Calu3 (cell line): Measurements from ENCODE around the gene ZNF683. TPM values are rescaled to one million over a fixed set of nuclear protein-coding genes. Genes with fewer than 3 reads are reported as not detected.

ENCODE experiments used
- BruUV-seq: library from RNA; stranded (reverse); fragments of 400-500 nt; replicated peaks from 2 replicates; lab custom pipeline; 2021; lab: Mats Ljungman, UMichigan
- CTCF ChIA-PET: fragments of 300-600 bp; sonication (Branson Sonifier 250); formaldehyde crosslinking; loops from one replicate; lab custom pipeline; 2022; ENCODE audit warnings: antibody characterized with exemption; lab: Charles Lee
- DNase-seq: peaks from one replicate; pipeline ENCODE4 v3.0.0; 2022
- H3K27ac Mint-ChIP-seq: one replicate; pipeline ENCODE4 v1.8.0; 2022; ENCODE audit warnings: mixed read lengths; ENCODE audit not compliant: unreplicated experiment
- H3K27me3 Mint-ChIP-seq: one replicate; pipeline ENCODE4 v1.8.0; 2022; ENCODE audit warnings: mixed read lengths; ENCODE audit not compliant: unreplicated experiment
- H3K36me3 Mint-ChIP-seq: one replicate; pipeline ENCODE4 v1.8.0; 2022; ENCODE audit warnings: mild to moderate bottlenecking, moderate library complexity, mixed read lengths; ENCODE audit not compliant: insufficient read depth, unreplicated experiment
- H3K4me1 Mint-ChIP-seq: one replicate; pipeline ENCODE4 v1.8.0; 2022; ENCODE audit warnings: mild to moderate bottlenecking, low read depth, mixed read lengths; ENCODE audit not compliant: unreplicated experiment
- H3K4me3 Mint-ChIP-seq: one replicate; pipeline ENCODE4 v1.8.0; 2022; ENCODE audit warnings: mild to moderate bottlenecking, low read depth, moderate library complexity, mixed read lengths; ENCODE audit not compliant: unreplicated experiment
- H3K9me3 Mint-ChIP-seq: one replicate; pipeline ENCODE4 v1.8.0; 2022; ENCODE audit warnings: low read depth, mixed read lengths; ENCODE audit not compliant: unreplicated experiment
- CTCF ChIP-seq: fragments of 200-600 bp; IDR thresholded peaks from one replicate; pipeline ENCODE4 v1.8.0; 2022; ENCODE audit warnings: antibody characterized with exemption; ENCODE audit not compliant: unreplicated experiment
- intact Hi-C: fragments of 100-400 bp; cut with micrococcal nuclease; formaldehyde crosslinking; loops from one replicate; pipeline ENCODE4 v1.10.0; 2022; ENCODE audit not compliant: unreplicated experiment
- total RNA-seq: library from RNA; stranded (reverse); gene quantifications from 2 replicates; pipeline ENCODE4 v1.2.3, GENCODE V29; 2022

ZNF683 gene
- total RNA-seq, 1 experiment from 2014 or later, result not detected

GRCh38 chr1:26413031-26413430 lies 40.5 kb upstream of the ZNF683 start:
- TF ChIP-seq CTCF, result no peak
- CTCF ChIA-PET, result interaction anchor here (0.7 kb wide), 1 partner anchor 383 kb away, joined by 4 read pairs; no protein-coding TSS in a partner anchor
- DNase-seq, result no peak
- no peak overlapping the region for H3K4me3 Mint-ChIP-seq
- peaks cover 79% of the 10 kb centered on the region for H3K27me3 Mint-ChIP-seq
- intact Hi-C loops, result no loop called here
- no peaks in the 10 kb centered on the region for H3K9me3 Mint-ChIP-seq
- no peaks in the 10 kb centered on the region for H3K36me3 Mint-ChIP-seq
- BruUV-seq, result no TSS peak
- no peaks in the 10 kb centered on the region for H3K4me1 Mint-ChIP-seq
- H3K27ac Mint-ChIP-seq, result no peak overlapping the region

DNA sequence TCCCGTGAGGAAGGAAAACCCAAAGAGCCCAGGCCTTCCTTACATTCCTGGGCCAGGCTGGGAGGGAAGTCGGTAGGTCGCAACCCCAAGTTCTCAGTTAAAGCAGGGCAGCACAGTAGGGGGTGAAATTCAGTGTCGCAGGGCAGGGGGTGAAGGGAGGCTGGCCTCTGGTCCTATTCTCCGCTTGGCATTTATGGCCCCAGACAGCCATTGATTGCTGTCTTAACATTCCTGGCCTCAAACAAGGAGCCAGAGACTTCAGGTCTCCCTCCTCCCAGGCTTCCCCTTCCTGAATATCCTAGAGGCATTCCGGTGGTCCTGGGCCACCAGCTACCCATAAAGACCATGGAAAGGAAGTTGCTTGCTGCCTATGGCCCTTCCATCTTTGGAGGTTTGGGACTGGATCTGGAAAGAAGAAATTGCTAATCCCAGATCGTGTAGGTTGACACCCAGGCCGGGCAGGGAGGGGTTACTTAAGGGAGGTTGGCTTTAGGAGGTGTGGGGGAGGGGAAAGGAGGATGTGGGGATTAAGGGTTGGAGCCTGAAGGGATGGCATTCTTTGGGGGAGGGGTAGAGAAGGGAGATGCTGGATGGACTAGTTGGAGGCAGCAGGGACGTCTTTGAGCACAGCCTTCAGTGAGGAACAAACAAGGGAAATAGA lies 39.8 kb upstream of the ZNF683 start:
- Mint-ChIP-seq H3K4me3 (no peak overlapping the region), H3K27me3 (peaks cover 80% of the 10 kb centered on the region), H3K36me3 (no peaks in the 10 kb centered on the region), H3K27ac (no peak overlapping the region), H3K4me1 (no peaks in the 10 kb centered on the region), H3K9me3 (no peaks in the 10 kb centered on the region)
- DNase-seq, result no peak
- CTCF ChIA-PET, result no interaction called here
- BruUV-seq, result no TSS peak
- intact Hi-C loops, result no loop called here
- TF ChIP-seq CTCF, result no peak

DNA sequence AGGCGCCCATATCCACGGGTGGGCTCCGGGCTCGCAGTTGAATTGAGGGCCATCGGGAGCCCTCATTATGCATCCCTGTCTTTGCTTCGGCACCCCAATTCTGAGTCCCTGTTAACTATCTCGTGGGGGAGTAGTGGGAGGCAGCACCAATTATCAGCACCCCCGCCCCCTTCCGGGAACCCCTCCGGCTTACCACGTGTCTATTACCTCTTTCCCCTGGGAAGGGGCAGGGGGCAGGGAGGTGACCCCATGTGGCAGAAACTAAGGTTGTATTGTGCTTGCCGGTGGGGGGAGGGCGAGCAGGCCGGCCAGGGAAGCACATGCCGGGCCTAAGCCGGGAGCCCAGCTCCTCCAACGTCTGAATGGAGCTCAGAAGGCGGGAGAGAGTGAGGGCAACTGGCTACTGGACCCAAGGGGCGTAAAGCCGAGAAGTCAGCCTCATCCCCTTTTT lies 39.1 kb upstream of the ZNF683 start:
- Mint-ChIP-seq H3K36me3 (no peaks in the 10 kb centered on the region), H3K9me3 (no peaks in the 10 kb centered on the region), H3K4me1 (no peaks in the 10 kb centered on the region), H3K27me3 (peaks cover 80% of the 10 kb centered on the region), H3K4me3 (no peak overlapping the region), H3K27ac (no peak overlapping the region)
- no peak for DNase-seq
- intact Hi-C loops, result no loop called here
- no TSS peak for BruUV-seq
- TF ChIP-seq CTCF, result no peak
- CTCF ChIA-PET, result no interaction called here

DNA sequence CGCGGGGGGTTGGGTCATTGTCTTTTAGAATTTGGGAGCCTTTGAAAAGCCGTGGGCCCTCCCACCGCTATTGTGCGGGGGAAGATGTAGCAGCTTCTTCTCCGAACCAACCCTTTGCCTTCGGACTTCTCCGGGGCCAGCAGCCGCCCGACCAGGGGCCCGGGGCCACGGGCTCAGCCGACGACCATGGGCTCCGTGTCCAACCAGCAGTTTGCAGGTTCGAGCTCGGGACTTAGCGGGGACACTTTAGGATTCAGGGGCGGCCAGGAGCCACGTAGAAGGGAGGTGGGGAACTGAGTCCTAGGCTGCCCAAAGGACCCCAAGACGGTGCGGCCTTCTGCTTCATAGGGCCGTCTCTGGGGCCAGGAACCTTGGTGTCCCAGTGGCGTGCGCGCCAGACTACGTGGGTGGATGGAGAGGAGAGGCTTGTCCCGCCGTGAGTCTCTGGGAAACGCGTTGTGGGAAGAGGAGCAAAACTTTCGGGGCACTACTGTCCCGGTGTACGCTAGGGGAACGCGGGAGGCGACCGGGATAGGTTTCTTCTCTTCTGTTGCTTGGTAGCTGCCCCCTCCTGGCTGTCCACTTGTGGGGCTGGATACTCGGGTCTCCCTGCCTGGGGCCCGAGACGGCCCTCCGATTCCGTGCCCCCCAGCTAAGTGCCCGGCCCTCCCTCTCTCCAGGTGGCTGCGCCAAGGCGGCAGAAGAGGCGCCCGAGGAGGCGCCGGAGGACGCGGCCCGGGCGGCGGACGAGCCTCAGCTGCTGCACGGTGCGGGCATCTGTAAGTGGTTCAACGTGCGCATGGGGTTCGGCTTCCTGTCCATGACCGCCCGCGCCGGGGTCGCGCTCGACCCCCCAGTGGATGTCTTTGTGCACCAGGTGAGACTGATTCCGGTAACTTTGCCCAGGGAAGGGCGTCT lies 38.4 kb upstream of the ZNF683 start, which contains the start of gene LIN28A:
Gene LIN28A (plus strand): TSS at position 112 of the 918 bp plus-strand sequence. CDS start 75 bp downstream, at position 187.
- no peak within 1 kb of the TSS for H3K4me3 Mint-ChIP-seq
- TF ChIP-seq CTCF, result no peak
- intact Hi-C loops, result no loop called here
- no TSS peak for BruUV-seq
- peaks cover 80% of the 10 kb centered on the region for H3K27me3 Mint-ChIP-seq
- H3K9me3 Mint-ChIP-seq, result no peaks in the 10 kb centered on the region
- CTCF ChIA-PET, result no interaction called here
- H3K27ac Mint-ChIP-seq, result no peak within 1 kb of the TSS
- DNase-seq, result no peak
- H3K36me3 Mint-ChIP-seq, result no peaks in the 10 kb centered on the region
- H3K4me1 Mint-ChIP-seq, result no peaks in the 10 kb centered on the region
